Lower leg skin (tissue), 4 donors: ENCODE measurements around the gene C4orf50. TPM values are rescaled to one million over a fixed set of nuclear protein-coding genes. Genes with fewer than 3 reads are reported as not detected.

Experiments
- DNase-seq, 2 donors: peaks; one replicate each; pipeline ENCODE4 v3.0.0-alpha.2; 2019; ENCODE audit warnings: low spot score in 2 of 2
- H3K4me3 ChIP-seq: fragments of 200-600 bp; sonication (generic); 2 replicates; pipeline ENCODE4 v1.5.1; 2017; ENCODE audit warnings: mild to moderate bottlenecking, low read depth; ENCODE audit not compliant: poor library complexity, severe bottlenecking
- POLR2A ChIP-seq, 2 donors: fragments of 450-650 bp; IDR thresholded peaks; one replicate each; pipeline ENCODE4 v1.6.1; 2016 to 2017; ENCODE audit warnings: antibody characterized with exemption in 2 of 2, mild to moderate bottlenecking in 1 of 2, moderate library complexity in 1 of 2
- WGBS, 2 donors: methylation state at CpG; one replicate each; pipeline ENCODE4 v1.1.5; 2018; 5-methylcytosine and 5-hydroxymethylcytosine counted together
- intact Hi-C: fragments of 100-400 bp; cut with DNase I; formaldehyde crosslinking; loops from one replicate; pipeline ENCODE4 v1.15.0; 2023; ENCODE audit warnings: low total_unique reads
- total RNA-seq, 4 donors: library from RNA; depleted of rRNA; stranded (reverse); fragments of >200 nt; gene quantifications; one replicate each; pipeline ENCODE4 v1.1.0, GENCODE V29; 2016
- TF ChIP-seq, protein P1 (sequence below), 3 donors: fragments of 450-650 bp; IDR thresholded peaks; one replicate each; pipeline ENCODE4 v1.5.1; 2016; ENCODE audit warnings: antibody characterized with exemption in 3 of 3, mild to moderate bottlenecking in 3 of 3, moderate library complexity in 2 of 3

The C4orf50 gene
- total RNA-seq, 4 donors from 2014 or later = not detected

GRCh38 chr4:5971078-5971450 lies 47.2 kb downstream of the C4orf50 start:
- WGBS, 2 donors = 45 to 65% methylated on average over 7 of the region's 7 CpGs
- peak in 1 of 2 donors; percentile 69 for DNase-seq
- TF ChIP-seq, protein P1, sequence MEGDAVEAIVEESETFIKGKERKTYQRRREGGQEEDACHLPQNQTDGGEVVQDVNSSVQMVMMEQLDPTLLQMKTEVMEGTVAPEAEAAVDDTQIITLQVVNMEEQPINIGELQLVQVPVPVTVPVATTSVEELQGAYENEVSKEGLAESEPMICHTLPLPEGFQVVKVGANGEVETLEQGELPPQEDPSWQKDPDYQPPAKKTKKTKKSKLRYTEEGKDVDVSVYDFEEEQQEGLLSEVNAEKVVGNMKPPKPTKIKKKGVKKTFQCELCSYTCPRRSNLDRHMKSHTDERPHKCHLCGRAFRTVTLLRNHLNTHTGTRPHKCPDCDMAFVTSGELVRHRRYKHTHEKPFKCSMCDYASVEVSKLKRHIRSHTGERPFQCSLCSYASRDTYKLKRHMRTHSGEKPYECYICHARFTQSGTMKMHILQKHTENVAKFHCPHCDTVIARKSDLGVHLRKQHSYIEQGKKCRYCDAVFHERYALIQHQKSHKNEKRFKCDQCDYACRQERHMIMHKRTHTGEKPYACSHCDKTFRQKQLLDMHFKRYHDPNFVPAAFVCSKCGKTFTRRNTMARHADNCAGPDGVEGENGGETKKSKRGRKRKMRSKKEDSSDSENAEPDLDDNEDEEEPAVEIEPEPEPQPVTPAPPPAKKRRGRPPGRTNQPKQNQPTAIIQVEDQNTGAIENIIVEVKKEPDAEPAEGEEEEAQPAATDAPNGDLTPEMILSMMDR (IDR thresholded peaks at IDR 0.05) = no peak
- TF ChIP-seq POLR2A (IDR thresholded peaks at IDR 0.05) = no peak

DNA sequence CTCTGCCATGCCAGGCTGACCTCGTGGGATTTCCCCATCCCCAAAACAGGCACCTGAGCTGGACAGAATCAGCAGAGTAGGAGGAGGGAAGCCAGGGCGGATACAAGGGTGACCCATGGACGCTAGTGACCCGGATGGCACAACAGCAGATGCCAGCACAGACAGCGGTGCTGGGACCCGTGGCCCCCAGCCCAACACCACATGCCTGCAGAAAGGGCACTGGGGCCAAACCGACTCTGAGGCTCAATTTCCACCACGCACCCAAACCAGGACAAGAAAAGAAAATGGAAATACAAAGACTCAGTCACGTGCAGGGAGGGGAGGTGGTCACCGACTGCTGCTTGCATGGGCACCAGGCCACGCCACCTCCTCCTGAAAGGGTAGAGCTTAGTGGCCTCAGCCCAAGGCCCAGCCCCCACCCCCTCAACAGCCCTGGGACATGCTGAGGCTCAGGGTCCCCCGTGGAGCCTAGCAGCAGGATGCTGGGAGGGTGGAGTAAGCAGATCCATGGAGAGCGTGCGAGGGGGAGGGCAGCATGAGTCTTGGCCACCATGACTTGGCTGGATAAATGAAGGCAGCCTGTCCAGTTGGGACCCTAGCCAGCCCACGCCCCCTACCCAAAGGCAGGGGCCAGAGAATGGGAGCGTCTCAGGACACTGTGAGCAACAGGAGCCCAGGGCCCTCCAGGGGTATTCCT lies 47.7 kb downstream of the C4orf50 start:
- intact Hi-C loops = no loop called here
- TF ChIP-seq, protein P1 (IDR thresholded peaks at IDR 0.05) = no peak
- no peak for TF ChIP-seq POLR2A (IDR thresholded peaks at IDR 0.05)
- no peak overlapping the region for H3K4me3 ChIP-seq
- WGBS, 2 donors = 77% methylated on average over 16 of the region's 16 CpGs
- DNase-seq = peak in 1 of 2 donors; percentile 76

More at GRCh38 chr4:5971078-5971450, 47.2 kb downstream of the C4orf50 start:
- no peak overlapping the region for H3K4me3 ChIP-seq
- intact Hi-C loops = no loop called here

DNA sequence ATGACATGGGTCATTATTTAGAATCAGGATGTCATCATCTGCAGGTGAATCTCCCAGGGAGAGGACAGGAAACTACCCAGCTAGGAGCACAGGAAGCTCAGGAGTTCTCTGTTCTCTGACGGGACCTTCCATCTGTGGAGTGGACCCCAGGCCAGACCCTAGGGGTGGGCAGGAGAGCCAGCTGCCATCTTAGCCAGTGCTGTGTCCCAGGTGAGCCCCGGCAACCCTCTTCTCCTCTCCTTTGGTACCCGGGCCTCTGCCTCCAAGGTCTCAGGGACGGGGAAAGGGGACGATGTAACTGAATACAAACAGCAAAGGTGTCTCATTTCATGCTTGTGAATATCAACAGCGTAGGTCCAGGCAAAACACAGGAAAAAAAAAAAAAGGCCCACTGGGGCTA lies 48.5 kb downstream of the C4orf50 start:
- DNase-seq = peak in 1 of 2 donors; percentile 61
- 75 to 76% methylated on average over 6 of the region's 6 CpGs for WGBS, 2 donors
- intact Hi-C loops = no loop called here
- no peak for TF ChIP-seq POLR2A (IDR thresholded peaks at IDR 0.05)
- TF ChIP-seq, protein P1 (IDR thresholded peaks at IDR 0.05) = no peak
- H3K4me3 ChIP-seq = no peak overlapping the region

DNA sequence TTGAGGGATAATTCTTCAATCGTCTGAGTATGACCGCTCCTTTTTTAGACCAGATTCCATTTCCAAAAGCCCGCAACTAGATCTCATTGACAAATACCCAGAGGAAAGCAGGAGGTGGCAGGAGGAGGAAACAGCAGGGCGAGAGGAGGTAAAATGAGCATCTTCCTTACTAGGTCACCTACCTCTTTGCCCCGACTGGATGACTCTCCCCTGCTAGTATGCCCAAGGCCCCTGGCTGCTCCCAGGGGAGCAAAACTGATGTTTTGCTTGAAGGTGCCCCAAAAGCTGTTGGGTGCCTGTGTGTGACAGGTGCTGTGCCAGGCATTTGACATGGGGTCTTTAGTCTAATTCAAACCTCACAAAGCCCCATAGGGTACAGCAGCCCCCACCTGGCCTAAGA lies 48.9 kb downstream of the C4orf50 start:
- H3K4me3 ChIP-seq = no peak overlapping the region
- 74 to 84% methylated on average over 5 of the region's 5 CpGs for WGBS, 2 donors
- peak in 1 of 2 donors; percentile 59 for DNase-seq
- no peak for TF ChIP-seq POLR2A (IDR thresholded peaks at IDR 0.05)
- TF ChIP-seq, protein P1 (IDR thresholded peaks at IDR 0.05) = no peak
- intact Hi-C loops = no loop called here

DNA sequence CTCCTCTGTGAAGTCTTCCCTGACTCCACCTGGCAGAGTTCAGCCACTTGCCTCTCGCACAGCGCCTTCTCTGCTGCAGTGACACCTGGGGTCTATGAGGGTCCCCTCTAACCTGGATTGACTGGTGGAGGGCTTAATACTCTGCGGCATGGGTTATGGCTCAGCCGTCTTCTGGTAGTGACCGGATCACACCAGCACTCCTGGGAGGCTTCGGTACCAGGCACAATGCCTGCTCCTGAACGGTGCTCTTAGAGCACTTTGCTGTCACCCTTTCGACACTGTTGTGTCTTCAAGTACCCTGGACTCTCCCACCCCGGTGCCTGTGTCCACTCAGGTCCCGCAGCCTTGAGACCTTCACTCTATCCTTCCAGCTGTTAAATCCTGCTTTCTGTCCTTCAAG lies 50.0 kb downstream of the C4orf50 start:
- peak in 1 of 2 donors; percentile 49 for DNase-seq
- no peak overlapping the region for H3K4me3 ChIP-seq
- 93 to 97% methylated on average over 10 of the region's 10 CpGs for WGBS, 2 donors
- TF ChIP-seq POLR2A (IDR thresholded peaks at IDR 0.05) = no peak
- TF ChIP-seq, protein P1 (IDR thresholded peaks at IDR 0.05) = no peak
- intact Hi-C loops = no loop called here

DNA sequence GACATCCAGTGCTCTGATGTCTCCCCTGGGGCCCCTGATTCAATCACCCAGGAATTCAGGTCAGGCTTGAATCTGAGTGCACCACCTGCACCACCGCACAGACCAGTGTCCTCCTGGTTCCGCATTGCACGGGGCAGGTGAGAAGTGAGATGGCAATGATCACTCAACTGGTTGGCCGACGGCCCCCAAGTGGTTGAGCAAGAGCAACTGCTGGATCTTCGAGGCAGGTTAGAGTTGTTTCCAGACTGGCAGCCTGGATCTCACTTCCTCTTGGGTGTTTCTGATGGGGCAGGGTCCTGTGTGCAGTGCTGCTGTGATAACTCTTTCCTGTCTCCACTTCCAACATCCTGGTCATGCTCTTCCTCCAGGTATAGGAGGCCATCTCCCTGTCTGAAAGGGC lies 50.4 kb downstream of the C4orf50 start:
- intact Hi-C loops = no loop called here

More for the DNA sequence above, 50.4 kb downstream of the C4orf50 start:
- TF ChIP-seq, protein P1 (IDR thresholded peaks at IDR 0.05) = no peak
- no peak for TF ChIP-seq POLR2A (IDR thresholded peaks at IDR 0.05)
- DNase-seq = peak in 1 of 2 donors; percentile 61
- WGBS, 2 donors = 57 to 69% methylated on average over 6 of the region's 6 CpGs
- H3K4me3 ChIP-seq = no peak overlapping the region
